Upper lobe of left lung (tissue), 6 donors: ENCODE data around the gene FLAD1. TPM values are rescaled to one million over a fixed set of nuclear protein-coding genes. Genes with fewer than 3 reads are reported as not detected.

Source experiments
- ATAC-seq, 2 donors: fragments of 200-7000 bp; cut with Tn5 transposase; one replicate each; pipeline ENCODE4 v1.9.1; 2022; ENCODE audit warnings: mild to moderate bottlenecking in 2 of 2, moderate library complexity in 2 of 2; ENCODE audit not compliant: low FRiP score in 2 of 2
- DNase-seq, 2 donors: peaks; one replicate each; pipeline ENCODE4 v3.0.0-alpha.2; 2019 to 2020
- H3K27ac ChIP-seq, 4 donors: fragments of 200-600 bp; sonication (generic); one replicate each; pipeline ENCODE4 v1.5.1; 2016 to 2019
- H3K27me3 ChIP-seq, 4 donors: fragments of 200-600 bp; sonication (generic); one replicate each; pipeline ENCODE4 v1.5.1; 2017 to 2019
- H3K36me3 ChIP-seq, 4 donors: fragments of 200-600 bp; sonication (generic); one replicate each; pipeline ENCODE4 v1.5.1; 2016 to 2019
- H3K4me1 ChIP-seq, 4 donors: fragments of 200-600 bp; sonication (generic); one replicate each; pipeline ENCODE4 v1.5.1; 2018 to 2019
- H3K4me3 ChIP-seq, 4 donors: fragments of 200-600 bp; sonication (generic); one replicate each; pipeline ENCODE4 v1.5.1; 2017 to 2019; ENCODE audit warnings: mild to moderate bottlenecking in 2 of 4, moderate library complexity in 1 of 4
- H3K9me3 ChIP-seq, 4 donors: fragments of 200-600 bp; sonication (generic); one replicate each; pipeline ENCODE4 v1.5.1; 2018 to 2019
- CTCF ChIP-seq, 6 experiments: fragments of 450-650 bp in 4 of 6; fragments of 200-600 bp in 2 of 6; sonication (generic) in 2 of 6; IDR thresholded peaks; one replicate each; pipeline ENCODE4 v1.5.1; 2016 to 2019; ENCODE audit warnings: antibody characterized with exemption in 6 of 6
- EP300 ChIP-seq, 4 donors: sonication (generic); formaldehyde crosslinking; IDR thresholded peaks; one replicate each; pipeline ENCODE4 v1.5.1; 2017; ENCODE audit warnings: antibody characterized with exemption in 4 of 4, control low read depth in 2 of 4
- POLR2A ChIP-seq, 4 donors: fragments of 450-650 bp; IDR thresholded peaks; one replicate each; pipeline ENCODE4 v1.5.1; 2016 to 2017; ENCODE audit warnings: antibody characterized with exemption in 4 of 4, mild to moderate bottlenecking in 2 of 4
- POLR2AphosphoS5 ChIP-seq, 2 donors: sonication (generic); formaldehyde crosslinking; IDR thresholded peaks; one replicate each; pipeline ENCODE4 v1.5.1; 2017; ENCODE audit warnings: antibody characterized with exemption in 2 of 2
- WGBS, 2 donors: methylation state at CpG; one replicate each; pipeline ENCODE4 v1.1.5; 2017 to 2018; 5-methylcytosine and 5-hydroxymethylcytosine counted together
- total RNA-seq, 6 donors: library from RNA; depleted of rRNA in 4 of 6; stranded (reverse); fragments of >200 nt in 4 of 6; gene quantifications; one replicate each; pipeline versions ENCODE4 v1.1.0 to v1.2.1, GENCODE V29; 2016 to 2021
- donor health status: DM: no; HTN: no; CAD: no; lungs with moderate emphysema.
- donor health status: DM: no; HTN: yes; CAD: no; lungs with severe emphysema.

FLAD1 gene
- total RNA-seq, 6 donors from 2014 or later: 15.6 to 62.9 (median 29.8) TPM

GRCh38 chr1:155026588-155026987 lies 43.4 kb downstream of the FLAD1 start:
- no peak for DNase-seq
- no peak overlapping the region for H3K27ac ChIP-seq
- peaks cover 0 to 8% (median 5%) of the 10 kb centered on the region in 4 donors for H3K4me1 ChIP-seq
- no peaks in the 10 kb centered on the region for H3K27me3 ChIP-seq
- H3K4me3 ChIP-seq: no peak overlapping the region
- WGBS, 2 donors: 81 to 86% methylated on average over 5 to 6 of the region's 6 CpGs
- ATAC-seq: no peak
- no peaks in the 10 kb centered on the region for H3K36me3 ChIP-seq
- no peaks in the 10 kb centered on the region for H3K9me3 ChIP-seq
- TF ChIP-seq POLR2AphosphoS5 (IDR thresholded peaks at IDR 0.05): no peak
- no peak for TF ChIP-seq EP300 (IDR thresholded peaks at IDR 0.05)
- no peak for TF ChIP-seq CTCF (IDR thresholded peaks at IDR 0.05)
- no peak for TF ChIP-seq POLR2A (IDR thresholded peaks at IDR 0.05)

GRCh38 chr1:155029513-155030242 lies 46.5 kb downstream of the FLAD1 start:
- Histone ChIP-seq H3K27ac (no peak overlapping the region), H3K27me3 (no peaks in the 10 kb centered on the region), H3K4me1 (no peaks in the 10 kb centered on the region), H3K4me3 (no peak overlapping the region), H3K36me3 (no peaks in the 10 kb centered on the region), H3K9me3 (no peaks in the 10 kb centered on the region)
- WGBS, 2 donors: 87 to 89% methylated on average over 12 to 16 of the region's 16 CpGs
- DNase-seq: no peak
- ATAC-seq: peak in 1 of 2 donors; percentile 27
- TF ChIP-seq CTCF (IDR thresholded peaks at IDR 0.05): no peak
- TF ChIP-seq POLR2AphosphoS5 (IDR thresholded peaks at IDR 0.05): no peak
- TF ChIP-seq EP300 (IDR thresholded peaks at IDR 0.05): no peak
- no peak for TF ChIP-seq POLR2A (IDR thresholded peaks at IDR 0.05)

- H3K27ac ChIP-seq: no peak overlapping the region
- H3K9me3 ChIP-seq: no peaks in the 10 kb centered on the region
- ATAC-seq (peak in 1 of 2 donors; percentile 7), DNase-seq (no peak)
- no peaks in the 10 kb centered on the region for H3K4me1 ChIP-seq
- H3K4me3 ChIP-seq: no peak overlapping the region
- TF ChIP-seq POLR2AphosphoS5 (IDR thresholded peaks at IDR 0.05): no peak
- TF ChIP-seq EP300 (IDR thresholded peaks at IDR 0.05): no peak
- no peak for TF ChIP-seq POLR2A (IDR thresholded peaks at IDR 0.05)
- TF ChIP-seq CTCF (IDR thresholded peaks at IDR 0.05): no peak
- WGBS, 2 donors: 83 to 97% methylated on average over 5 to 15 of the region's 15 CpGs
- no peaks in the 10 kb centered on the region for H3K27me3 ChIP-seq
- no peaks in the 10 kb centered on the region for H3K36me3 ChIP-seq
Observed at GRCh38 chr1:155030243-155030795, 47.2 kb downstream of the FLAD1 start.

- WGBS, 2 donors: 83 to 86% methylated on average over 11 of the region's 11 CpGs
- Histone ChIP-seq H3K27me3 (no peaks in the 10 kb centered on the region), H3K27ac (no peak overlapping the region), H3K4me1 (no peaks in the 10 kb centered on the region), H3K36me3 (no peaks in the 10 kb centered on the region), H3K4me3 (no peak overlapping the region), H3K9me3 (no peaks in the 10 kb centered on the region)
- no peak for DNase-seq
- TF ChIP-seq POLR2A (IDR thresholded peaks at IDR 0.05) (no peak), CTCF (IDR thresholded peaks at IDR 0.05) (no peak), EP300 (IDR thresholded peaks at IDR 0.05) (no peak), POLR2AphosphoS5 (IDR thresholded peaks at IDR 0.05) (no peak)
- ATAC-seq: no peak
Observed at GRCh38 chr1:155030899-155031298, 47.8 kb downstream of the FLAD1 start.
